ENCODE data around the gene ATP2B3. TPM values are rescaled to one million over a fixed set of nuclear protein-coding genes. Genes with fewer than 3 reads are reported as not detected.

The ATP2B3 gene
- total RNA-seq, 1 experiment from 2014 or later = 0.35 TPM

GRCh38 chrX:153593811-153594500 is 76.5 kb downstream of the ATP2B3 start:
- H3K9me3 ChIP-seq (ENCODE audit: control insufficient read depth, low read depth, low read length) = peaks cover 43% of the 10 kb centered on the region
- H2BK15ac ChIP-seq (ENCODE audit: low read depth, low read length) = no peak overlapping the region
- peaks cover 74 to 77% of the 10 kb centered on the region in 2 experiments for H3K9me3 Mint-ChIP-seq
- no peak for DNase-seq
- H2BK12ac ChIP-seq (ENCODE audit: insufficient read length, low read depth, low read length) = no peak overlapping the region
- H3K4me3 Mint-ChIP-seq = no peak overlapping the region
- WGBS (ENCODE audit: extremely low coverage, insufficient read length, low lambda C conversion rate) = no CpG with 5 or more reads among the region's 22 CpGs
- no peak overlapping the region for H3T11ph ChIP-seq (ENCODE audit: low read length)
- H3K18ac ChIP-seq (ENCODE audit: insufficient read length, low read depth, low read length) = no peak overlapping the region
- no peaks in the 10 kb centered on the region for H3K79me2 ChIP-seq (ENCODE audit: insufficient read depth, low read length)
- no peak overlapping the region for H3K56ac ChIP-seq (ENCODE audit: insufficient read length, low read depth, low read length)
- H3K36me3 Mint-ChIP-seq (ENCODE audit: insufficient read depth in 1 of 3, low read depth in 3 of 3) = peaks cover 26 to 50% (median 50%) of the 10 kb centered on the region in 3 experiments
- H2BK5ac ChIP-seq (ENCODE audit: insufficient read length, low read length) = no peak overlapping the region
- no peak for TF ChIP-seq CTCF (conservative IDR thresholded peaks at IDR 0.05)
- no peak overlapping the region for H2AFZ ChIP-seq (ENCODE audit: low read length)
- no peak overlapping the region for H4K5ac ChIP-seq (ENCODE audit: insufficient read length, low read depth, low read length)
- no peak overlapping the region for H3K23ac ChIP-seq (ENCODE audit: insufficient read length, low read depth, low read length)
- no peak overlapping the region for H4K91ac ChIP-seq (ENCODE audit: insufficient read length, low read depth, low read length)
- peaks cover 2% of the 10 kb centered on the region for H4K20me1 ChIP-seq (ENCODE audit: control insufficient read depth, insufficient read depth, insufficient read length)
- H3K4me1 ChIP-seq (ENCODE audit: insufficient read depth, low read length) = no peaks in the 10 kb centered on the region
- no peaks in the 10 kb centered on the region for H3K27me3 ChIP-seq (ENCODE audit: insufficient read depth, low read length)
- no peak overlapping the region for H3K27ac ChIP-seq (ENCODE audit: insufficient read length, low read depth, low read length)
- peaks cover 6% of the 10 kb centered on the region for H3K27me3 Mint-ChIP-seq (ENCODE audit: low read depth)
- no peak overlapping the region for H3K4me2 ChIP-seq (ENCODE audit: insufficient read depth, insufficient read length, low read length)
- H3K79me1 ChIP-seq (ENCODE audit: insufficient read depth, low read depth, low read length, poor library complexity, severe bottlenecking) = no peaks in the 10 kb centered on the region
- no peak overlapping the region for H3K9ac ChIP-seq (ENCODE audit: extremely low read depth, insufficient read length, low read length)
- H3K27ac Mint-ChIP-seq = no peak overlapping the region
- H3K4ac ChIP-seq (ENCODE audit: low read depth, low read length) = no peak overlapping the region
- H3K14ac ChIP-seq (ENCODE audit: insufficient read depth, low read length) = no peak overlapping the region
- H2BK20ac ChIP-seq (ENCODE audit: low read depth, low read length, poor library complexity, severe bottlenecking) = no peak overlapping the region
- 0 out of 4 replicates have a peak, but pooled peaks cover 0 to 3% of the 10 kb centered on the region in 2 experiments for H3K4me1 Mint-ChIP-seq
- H2BK120ac ChIP-seq (ENCODE audit: low read depth, low read length, poor library complexity, severe bottlenecking) = no peak overlapping the region
- no peak overlapping the region for H4K8ac ChIP-seq (replicated peaks; ENCODE audit: insufficient read length, low read depth, low read length)
- peaks cover 8% of the 10 kb centered on the region for H3K23me2 ChIP-seq (ENCODE audit: insufficient read length, low read depth, low read length, poor library complexity, severe bottlenecking)
- no peak overlapping the region for H2AK5ac ChIP-seq (ENCODE audit: insufficient read length, low read length)

Measured in H9 (cell line).